DND-41 (cell line): ENCODE data around the gene ARHGAP26.

Experiments used
- ATAC-seq: fragments of 200-7000 bp; cut with Tn5 transposase; 3 replicates; pipeline ENCODE4 v1.9.1; 2021; ENCODE audit warnings: low read depth; ENCODE audit not compliant: insufficient read depth
- DNase-seq: peaks from one replicate; pipeline ENCODE4 v3.0.0-alpha.2; 2020
- H2AFZ ChIP-seq: 2 replicates; pipeline ENCODE4 v1.6.0; 2012; ENCODE audit warnings: low read depth, low read length
- H3K27ac ChIP-seq: 2 replicates; pipeline ENCODE4 v1.5.1; 2012; ENCODE audit warnings: low read length, inconsistent platforms
- H3K27me3 ChIP-seq: fragments of 200-600 bp; sonication (generic); 2 replicates; pipeline ENCODE4 v1.6.0; 2012; ENCODE audit warnings: low read length, mild to moderate bottlenecking, inconsistent platforms; ENCODE audit not compliant: insufficient read depth, poor library complexity
- H3K36me3 ChIP-seq: 2 replicates; pipeline ENCODE4 v1.5.1; 2012; ENCODE audit warnings: low read length, inconsistent platforms; ENCODE audit not compliant: insufficient read depth
- H3K4me1 ChIP-seq: 2 replicates; pipeline ENCODE4 v1.5.1; 2012; ENCODE audit warnings: mild to moderate bottlenecking, low read length; ENCODE audit not compliant: insufficient read depth
- H3K4me2 ChIP-seq: 2 replicates; pipeline ENCODE4 v1.6.0; 2012; ENCODE audit warnings: mild to moderate bottlenecking, moderate library complexity, low read length, inconsistent platforms; ENCODE audit not compliant: insufficient read depth
- H3K4me3 ChIP-seq, 2 experiments: fragments of 200-600 bp in 1 of 2; shearing (Covaris generic) in 1 of 2; 2 replicates each; pipeline ENCODE4 v1.5.1; 2012 to 2016; ENCODE audit warnings: inconsistent platforms in 2 of 2, low read length in 2 of 2, mild to moderate bottlenecking in 2 of 2, low read depth in 1 of 2, moderate library complexity in 1 of 2
- H3K79me2 ChIP-seq: 2 replicates; pipeline ENCODE4 v1.6.0; 2012; ENCODE audit warnings: low read length, inconsistent platforms; ENCODE audit not compliant: insufficient read depth
- H3K9ac ChIP-seq: 2 replicates; pipeline ENCODE4 v1.6.0; 2012; ENCODE audit warnings: low read depth, mild to moderate bottlenecking, inconsistent platforms, low read length, moderate library complexity
- H3K9me3 ChIP-seq: 2 replicates; pipeline ENCODE4 v1.5.1; 2012; ENCODE audit warnings: low read length, moderate library complexity, mild to moderate bottlenecking, inconsistent platforms; ENCODE audit not compliant: insufficient read depth, severe bottlenecking
- H4K20me1 ChIP-seq: 2 replicates; pipeline ENCODE4 v1.6.0; 2012; ENCODE audit warnings: low read length; ENCODE audit not compliant: insufficient read depth
- EZH2 ChIP-seq: IDR thresholded peaks from 3 replicates; pipeline ENCODE4 v1.6.1; 2012; ENCODE audit warnings: borderline replicate concordance, low read depth, mild to moderate bottlenecking, moderate library complexity, low read length, inconsistent platforms; ENCODE audit not compliant: severe bottlenecking
- TF ChIP-seq, protein P1 (sequence below): IDR thresholded peaks from 2 replicates; pipeline ENCODE4 v1.5.1; 2012; ENCODE audit warnings: borderline replicate concordance, low read length, moderate library complexity, mild to moderate bottlenecking; ENCODE audit not compliant: poor library complexity, severe bottlenecking; ENCODE audit errors: extremely low read depth

Gene ARHGAP26

DNA sequence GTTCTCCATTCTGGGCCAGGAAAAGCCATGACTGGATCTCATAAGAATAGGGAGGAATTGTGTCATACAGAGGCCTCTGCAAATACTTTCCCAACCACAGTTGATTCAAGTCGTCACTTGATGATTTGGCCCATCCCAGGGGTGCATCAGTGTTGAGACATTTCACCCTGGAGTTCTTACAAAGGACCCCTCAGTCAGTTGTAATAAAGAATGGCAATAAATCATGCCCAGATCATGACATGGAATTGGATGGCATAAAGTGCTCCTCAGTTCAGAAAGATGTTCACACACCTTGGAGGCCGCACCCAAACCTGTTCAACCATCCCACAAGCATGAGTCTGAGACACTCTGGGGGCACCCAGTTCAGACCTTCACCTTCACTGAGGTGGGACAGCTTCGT, 465.2 kb downstream of the ARHGAP26 start:
- Histone ChIP-seq H3K79me2 (no peaks in the 10 kb centered on the region), H3K36me3 (no peaks in the 10 kb centered on the region), H3K9ac (no peak overlapping the region), H3K4me3 (no peak overlapping the region), H2AFZ (no peak overlapping the region), H3K27me3 (no peaks in the 10 kb centered on the region), H3K9me3 (no peaks in the 10 kb centered on the region), H3K27ac (no peak overlapping the region), H3K4me1 (peaks cover 15% of the 10 kb centered on the region), H4K20me1 (no peaks in the 10 kb centered on the region), H3K4me2 (no peak overlapping the region)
- no peak for ATAC-seq
- TF ChIP-seq EZH2 = no peak
- TF ChIP-seq, protein P1, sequence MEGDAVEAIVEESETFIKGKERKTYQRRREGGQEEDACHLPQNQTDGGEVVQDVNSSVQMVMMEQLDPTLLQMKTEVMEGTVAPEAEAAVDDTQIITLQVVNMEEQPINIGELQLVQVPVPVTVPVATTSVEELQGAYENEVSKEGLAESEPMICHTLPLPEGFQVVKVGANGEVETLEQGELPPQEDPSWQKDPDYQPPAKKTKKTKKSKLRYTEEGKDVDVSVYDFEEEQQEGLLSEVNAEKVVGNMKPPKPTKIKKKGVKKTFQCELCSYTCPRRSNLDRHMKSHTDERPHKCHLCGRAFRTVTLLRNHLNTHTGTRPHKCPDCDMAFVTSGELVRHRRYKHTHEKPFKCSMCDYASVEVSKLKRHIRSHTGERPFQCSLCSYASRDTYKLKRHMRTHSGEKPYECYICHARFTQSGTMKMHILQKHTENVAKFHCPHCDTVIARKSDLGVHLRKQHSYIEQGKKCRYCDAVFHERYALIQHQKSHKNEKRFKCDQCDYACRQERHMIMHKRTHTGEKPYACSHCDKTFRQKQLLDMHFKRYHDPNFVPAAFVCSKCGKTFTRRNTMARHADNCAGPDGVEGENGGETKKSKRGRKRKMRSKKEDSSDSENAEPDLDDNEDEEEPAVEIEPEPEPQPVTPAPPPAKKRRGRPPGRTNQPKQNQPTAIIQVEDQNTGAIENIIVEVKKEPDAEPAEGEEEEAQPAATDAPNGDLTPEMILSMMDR = no peak
- no peak for DNase-seq

DNA sequence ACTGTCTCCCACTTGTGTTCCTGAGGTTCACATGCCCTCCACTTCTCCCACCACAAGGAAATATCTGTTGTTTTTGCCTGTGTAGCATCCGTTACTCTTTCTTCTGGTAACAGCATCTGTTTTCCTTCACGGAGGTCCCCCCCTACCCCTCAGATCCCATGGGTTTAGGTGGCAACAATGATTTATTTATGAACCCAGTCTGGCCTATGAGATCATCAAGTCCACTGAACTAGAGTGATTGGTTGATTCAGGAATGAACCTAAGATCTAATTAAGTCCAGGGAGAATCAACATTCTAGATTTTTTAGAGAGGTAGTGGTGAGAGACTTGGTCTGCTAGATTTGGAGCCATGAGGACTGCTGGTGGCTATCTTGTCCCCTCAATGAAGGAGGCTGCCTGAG, 466.5 kb downstream of the ARHGAP26 start:
- no peak for DNase-seq
- no peak overlapping the region for H3K9ac ChIP-seq
- no peak for TF ChIP-seq EZH2
- TF ChIP-seq, protein P1 = no peak

DNA sequence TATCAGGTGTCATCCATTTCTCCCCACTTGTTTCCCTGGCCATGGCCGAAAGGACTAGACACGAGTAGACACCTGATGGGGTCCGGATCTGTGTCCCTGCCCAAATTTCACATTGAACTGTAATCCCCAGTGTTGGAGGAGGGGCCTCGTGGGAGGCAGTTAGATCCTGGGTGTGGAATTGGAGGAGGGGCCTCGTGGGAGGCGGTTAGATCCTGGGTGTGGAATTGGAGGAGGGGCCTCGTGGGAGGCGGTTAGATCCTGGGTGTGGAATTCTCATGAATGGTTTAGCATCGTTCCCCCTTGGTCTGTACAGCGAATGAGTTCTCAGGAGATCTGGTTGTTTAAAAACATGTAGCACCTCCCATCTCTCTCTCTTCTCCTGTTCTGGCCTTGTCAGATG, 467.5 kb downstream of the ARHGAP26 start:
- ATAC-seq (no peak), DNase-seq (no peak)
- Histone ChIP-seq H3K79me2 (no peaks in the 10 kb centered on the region), H3K27me3 (no peaks in the 10 kb centered on the region), H4K20me1 (no peaks in the 10 kb centered on the region), H3K9ac (no peak overlapping the region), H3K36me3 (no peaks in the 10 kb centered on the region), H3K4me2 (no peak overlapping the region), H3K9me3 (no peaks in the 10 kb centered on the region), H3K4me3 (no peak overlapping the region), H3K4me1 (no peaks in the 10 kb centered on the region), H3K27ac (no peak overlapping the region), H2AFZ (no peak overlapping the region)
- TF ChIP-seq EZH2 = no peak
- TF ChIP-seq, protein P1 = no peak

More for the DNA sequence above, 466.5 kb downstream of the ARHGAP26 start:
- Histone ChIP-seq H3K27me3 (no peaks in the 10 kb centered on the region), H3K4me2 (no peak overlapping the region), H3K4me1 (peaks cover 3% of the 10 kb centered on the region; the same call in 1 of the 2 replicates), H3K9me3 (no peaks in the 10 kb centered on the region), H4K20me1 (no peaks in the 10 kb centered on the region), H3K79me2 (no peaks in the 10 kb centered on the region), H3K4me3 (no peak overlapping the region), H3K27ac (no peak overlapping the region), H2AFZ (no peak overlapping the region), H3K36me3 (no peaks in the 10 kb centered on the region)
- no peak for ATAC-seq

DNA sequence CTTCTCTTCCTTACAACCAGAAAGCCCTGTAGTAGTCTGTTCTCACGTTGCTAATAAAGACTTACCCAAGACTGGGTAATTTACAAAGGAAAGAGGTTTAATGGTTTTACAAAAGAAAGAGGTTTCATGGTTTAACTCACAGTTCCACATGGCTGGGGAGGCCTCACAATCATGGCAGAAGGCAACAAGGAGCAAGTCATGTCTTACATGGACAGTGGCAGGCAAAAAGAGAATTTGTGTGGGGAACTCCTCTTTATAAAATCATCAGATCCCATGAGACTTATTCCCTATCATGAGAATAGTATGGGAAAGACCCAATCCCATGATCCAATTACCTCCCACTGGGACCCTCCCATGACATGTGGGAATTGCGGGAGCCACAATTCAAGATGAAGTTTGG, 468.4 kb downstream of the ARHGAP26 start:
- TF ChIP-seq, protein P1 = no peak
- TF ChIP-seq EZH2 = no peak
- DNase-seq (no peak), ATAC-seq (no peak)
- Histone ChIP-seq H3K79me2 (no peaks in the 10 kb centered on the region), H3K27me3 (no peaks in the 10 kb centered on the region), H3K4me3 (no peak overlapping the region), H3K9ac (no peak overlapping the region), H3K9me3 (no peaks in the 10 kb centered on the region), H3K4me2 (no peak overlapping the region), H3K27ac (no peak overlapping the region), H3K36me3 (no peaks in the 10 kb centered on the region), H3K4me1 (no peaks in the 10 kb centered on the region), H4K20me1 (no peaks in the 10 kb centered on the region), H2AFZ (no peak overlapping the region)
